ENCODE data around the gene CCDC32. TPM values are rescaled to one million over a fixed set of nuclear protein-coding genes. Genes with fewer than 3 reads are reported as not detected.

The CCDC32 gene, protein sequence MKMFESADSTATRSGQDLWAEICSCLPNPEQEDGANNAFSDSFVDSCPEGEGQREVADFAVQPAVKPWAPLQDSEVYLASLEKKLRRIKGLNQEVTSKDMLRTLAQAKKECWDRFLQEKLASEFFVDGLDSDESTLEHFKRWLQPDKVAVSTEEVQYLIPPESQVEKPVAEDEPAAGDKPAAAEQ
- 13.4 to 24.2 TPM (median 15.7 TPM) in 5 replicates for total RNA-seq (2022; extraction: Qiagen RNA extraction)

DNA sequence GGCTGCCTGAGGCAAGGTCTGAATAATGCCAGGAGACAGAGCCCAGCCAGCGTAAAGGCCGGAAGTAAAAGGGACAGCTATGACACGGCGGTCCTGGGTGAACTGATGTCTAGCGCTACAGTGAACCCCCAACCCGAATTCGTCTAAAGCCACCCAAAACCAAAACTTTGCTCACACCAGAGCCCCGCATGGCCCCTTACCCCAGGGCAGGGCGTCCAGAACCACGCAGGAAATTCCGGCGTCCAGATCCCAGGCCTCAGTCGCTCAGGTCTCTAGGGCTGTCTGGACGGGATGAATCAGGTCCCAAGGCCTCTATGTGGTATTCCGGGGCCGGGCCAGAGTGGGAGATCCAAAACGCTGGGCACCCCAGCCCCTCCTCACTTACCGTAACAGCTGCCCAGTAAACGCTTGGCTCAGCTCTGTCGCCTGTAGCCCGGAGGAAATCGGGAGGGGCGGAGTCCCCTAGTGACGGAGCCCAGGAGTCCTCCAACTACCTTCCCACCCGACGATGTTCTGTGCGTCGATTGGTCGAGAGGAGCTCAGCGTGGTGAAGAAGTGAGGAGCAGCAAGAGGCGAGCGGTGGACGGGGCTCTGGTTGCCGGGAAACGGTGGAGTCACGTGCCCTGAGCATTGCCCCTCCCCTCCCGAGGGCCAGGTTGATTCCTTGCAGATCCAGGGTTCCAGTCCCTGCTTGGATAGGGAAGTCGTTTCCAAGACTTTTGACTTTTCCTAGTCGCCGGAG, at the start of gene CCDC32:
Gene CCDC32 (minus strand): TSS at position 452 of the 742 bp plus-strand sequence. CDS start 2,027 bp downstream, outside the sequence.

DNA sequence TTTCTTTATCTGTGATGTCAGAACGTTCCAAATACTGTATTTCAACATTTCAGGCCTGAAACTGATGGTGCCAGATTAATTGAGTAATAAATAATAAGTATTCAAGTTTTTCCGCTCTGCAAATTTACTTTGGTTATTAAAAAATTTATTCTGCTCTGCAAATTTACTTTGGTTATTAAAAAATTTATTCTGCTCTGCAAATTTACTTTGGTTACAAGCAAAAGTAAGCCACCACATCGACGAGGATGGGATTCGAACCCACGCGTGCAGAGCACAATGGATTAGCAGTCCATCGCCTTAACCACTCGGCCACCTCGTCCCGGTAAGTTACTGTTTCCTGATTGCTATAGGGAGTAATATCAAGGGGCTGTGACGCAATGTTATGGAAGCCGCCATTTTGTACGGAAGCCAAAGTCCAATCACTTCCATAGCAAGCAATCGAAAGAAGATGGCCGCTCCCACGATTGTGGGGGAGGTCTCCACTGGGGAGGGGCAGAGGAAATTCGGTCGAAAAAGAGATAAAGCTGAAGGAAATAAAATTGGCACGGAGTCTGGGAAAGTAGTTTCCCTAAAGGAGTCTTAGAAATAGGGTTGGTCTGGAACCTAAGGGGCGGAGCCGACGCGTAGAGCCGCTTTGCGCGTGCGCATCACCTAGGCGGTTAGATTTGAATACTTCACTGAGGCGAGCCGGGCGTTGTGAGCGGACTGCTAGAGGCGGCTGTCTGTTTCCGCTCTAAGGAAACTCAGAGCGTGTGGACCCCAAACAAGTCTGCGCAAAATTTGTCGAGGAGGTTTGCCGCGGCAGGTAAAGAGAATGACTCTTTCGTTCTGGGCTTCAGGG, 29.0 kb upstream of the CCDC32 start, which contains the start of gene KNL1:
Gene KNL1 (plus strand): TSS at position 662 of the 841 bp plus-strand sequence. CDS start 8,683 bp downstream, outside the sequence.

DNA sequence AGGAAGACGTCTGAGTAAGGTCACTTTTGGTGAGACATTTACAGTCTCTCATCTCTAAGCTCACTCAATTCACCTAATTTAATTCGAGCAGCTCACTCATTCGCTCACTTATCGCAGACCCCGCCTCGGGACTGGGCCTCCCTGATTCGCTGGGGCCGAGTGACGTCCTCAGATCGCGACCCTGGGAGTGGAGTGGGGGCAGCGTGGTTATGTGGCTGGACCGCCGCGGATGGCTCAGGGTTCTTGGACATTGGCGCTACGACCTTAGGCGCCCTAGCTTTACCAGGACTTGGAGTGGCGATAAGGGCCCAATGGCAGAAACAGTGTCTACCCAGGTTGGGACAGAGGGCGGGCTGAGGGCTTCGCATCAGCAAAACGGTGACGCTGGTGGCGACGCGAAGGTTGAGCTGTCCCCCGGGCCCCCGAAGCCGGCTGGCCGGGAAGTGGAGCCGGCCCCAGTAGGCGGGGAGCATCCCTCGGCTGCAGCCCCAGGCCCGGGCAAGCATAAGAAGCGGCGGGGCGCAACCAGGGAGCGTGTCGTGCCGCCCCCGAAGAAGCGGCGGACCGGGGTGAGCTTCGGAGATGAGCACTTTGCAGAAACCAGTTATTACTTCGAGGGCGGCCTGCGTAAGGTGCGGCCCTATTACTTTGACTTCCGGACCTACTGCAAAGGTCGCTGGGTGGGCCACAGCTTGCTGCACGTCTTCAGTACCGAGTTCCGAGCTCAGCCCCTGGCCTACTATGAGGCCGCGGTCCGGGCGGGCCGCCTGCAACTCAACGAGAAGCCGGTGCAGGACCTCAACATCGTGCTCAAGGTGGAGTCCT, 4.5 kb upstream of the CCDC32 start, which contains the start of gene RPUSD2:
Gene RPUSD2 (plus strand): TSS at position 171 of the 825 bp plus-strand sequence. CDS start 39 bp downstream, at position 210.

Other genes with a start within 250 kb of the CCDC32 start
- gene INAFM2, start 241.3 kb downstream of the CCDC32 start, total RNA-seq (2022; extraction: Qiagen RNA extraction), result 5.0 to 5.8 TPM (median 5.6 TPM) in 5 replicates
- gene CCDC9B, start 224.1 kb downstream of the CCDC32 start, total RNA-seq (2022; extraction: Qiagen RNA extraction), result 13.3 to 20.8 TPM (median 19.6 TPM) in 5 replicates
- gene PHGR1, start 214.0 kb downstream of the CCDC32 start, total RNA-seq (2022; extraction: Qiagen RNA extraction), result not detected in 5 replicates
- 1.1 to 1.9 TPM (median 1.7 TPM) in 5 replicates for gene DISP2, start 206.8 kb downstream of the CCDC32 start, total RNA-seq (2022; extraction: Qiagen RNA extraction)
- 39.2 to 53.2 TPM (median 44.9 TPM) in 5 replicates for gene KNSTRN, start 182.3 kb downstream of the CCDC32 start, total RNA-seq (2022; extraction: Qiagen RNA extraction)
- 11.1 to 14.0 TPM (median 13.1 TPM) in 5 replicates for gene IVD, start 159.2 kb downstream of the CCDC32 start, total RNA-seq (2022; extraction: Qiagen RNA extraction)
- gene BAHD1, start 124.1 kb downstream of the CCDC32 start, total RNA-seq (2022; extraction: Qiagen RNA extraction), result 9.4 to 13.3 TPM (median 11.8 TPM) in 5 replicates
- 13.4 to 21.6 TPM (median 19.7 TPM) in 5 replicates for gene CHST14, start 94.1 kb downstream of the CCDC32 start, total RNA-seq (2022; extraction: Qiagen RNA extraction)
- 11.1 to 17.0 TPM (median 15.5 TPM) in 5 replicates for gene RPUSD2, start 4.3 kb upstream of the CCDC32 start, total RNA-seq (2022; extraction: Qiagen RNA extraction)
- 5.1 to 7.9 TPM (median 6.8 TPM) in 5 replicates for gene KNL1, start 29.2 kb upstream of the CCDC32 start, total RNA-seq (2022; extraction: Qiagen RNA extraction)
- gene RAD51, start 130.1 kb upstream of the CCDC32 start, total RNA-seq (2022; extraction: Qiagen RNA extraction), result 18.1 to 22.0 TPM (median 19.8 TPM) in 5 replicates
- gene RMDN3, start 190.2 kb upstream of the CCDC32 start, total RNA-seq (2022; extraction: Qiagen RNA extraction), result 22.5 to 24.4 TPM (median 23.3 TPM) in 5 replicates
- gene GCHFR, start 199.0 kb upstream of the CCDC32 start, total RNA-seq (2022; extraction: Qiagen RNA extraction), result 7.7 to 9.7 TPM (median 8.8 TPM) in 5 replicates
- gene C15orf62, start 204.9 kb upstream of the CCDC32 start, total RNA-seq (2022; extraction: Qiagen RNA extraction), result 0.05 to 0.08 TPM (median 0.08 TPM) in 5 replicates
- gene ZFYVE19, start 242.0 kb upstream of the CCDC32 start, total RNA-seq (2022; extraction: Qiagen RNA extraction), result 16.7 to 19.7 TPM (median 17.9 TPM) in 5 replicates
- 23.0 to 26.4 TPM (median 25.8 TPM) in 5 replicates for gene DNAJC17, start 242.4 kb upstream of the CCDC32 start, total RNA-seq (2022; extraction: Qiagen RNA extraction)

All from A549 treated with CORT108297 at 1 μM for 4 hours (cell line).